Liver (tissue), 9 donors: ENCODE measurements around the gene BTG2. TPM values are rescaled to one million over a fixed set of nuclear protein-coding genes. Genes with fewer than 3 reads are reported as not detected.

Experiments
- DNase-seq: peaks from one replicate; pipeline ENCODE4 v3.0.0-alpha.2; 2017; ENCODE audit warnings: low spot score
- H3K27ac ChIP-seq, 2 donors: one replicate each; pipeline ENCODE4 v1.7.0; 2013; ENCODE audit warnings: inconsistent platforms in 2 of 2, low read length in 2 of 2, control low read depth in 1 of 2, low read depth in 1 of 2, mild to moderate bottlenecking in 1 of 2
- H3K27me3 ChIP-seq, 4 donors: one replicate each; pipeline versions ENCODE4 v1.6.1 to v1.7.0; 2013; ENCODE audit warnings: low read length in 3 of 4, inconsistent platforms in 1 of 4, mild to moderate bottlenecking in 1 of 4, moderate library complexity in 1 of 4; ENCODE audit not compliant: control insufficient read depth in 4 of 4, insufficient read depth in 4 of 4
- H3K36me3 ChIP-seq, 4 donors: one replicate each; pipeline versions ENCODE4 v1.6.1 to v1.7.0; 2013; ENCODE audit warnings: low read length in 3 of 4, mild to moderate bottlenecking in 3 of 4, low read depth in 1 of 4, moderate library complexity in 1 of 4; ENCODE audit not compliant: control insufficient read depth in 4 of 4, insufficient read depth in 3 of 4
- H3K4me1 ChIP-seq, 4 donors: one replicate each; pipeline versions ENCODE4 v1.6.1 to v1.7.0; 2013; ENCODE audit warnings: low read length in 3 of 4, mild to moderate bottlenecking in 3 of 4, moderate library complexity in 1 of 4; ENCODE audit not compliant: control insufficient read depth in 4 of 4, insufficient read depth in 4 of 4
- H3K4me3 ChIP-seq, 3 donors: one replicate each; pipeline versions ENCODE4 v1.6.1 to v1.7.0; 2013; ENCODE audit warnings: low read length in 3 of 3, control low read depth in 1 of 3, low read depth in 1 of 3, mild to moderate bottlenecking in 1 of 3
- H3K9ac ChIP-seq, 2 donors: one replicate each; pipeline ENCODE4 v1.7.0; 2013; ENCODE audit warnings: low read length in 2 of 2, mild to moderate bottlenecking in 2 of 2, moderate library complexity in 2 of 2, control low read depth in 1 of 2, low read depth in 1 of 2
- H3K9me3 ChIP-seq, 4 donors: one replicate each; pipeline versions ENCODE4 v1.6.1 to v1.7.0; 2013; ENCODE audit warnings: low read length in 3 of 4; ENCODE audit not compliant: control insufficient read depth in 4 of 4
- ATF3 ChIP-seq: IDR thresholded peaks from 2 replicates; pipeline ENCODE4 v1.6.1; 2016; ENCODE audit warnings: antibody characterized with exemption
- CTCF ChIP-seq: fragments of 150-350 bp; IDR thresholded peaks from 2 replicates; pipeline ENCODE4 v1.5.1; 2017; ENCODE audit warnings: improper control_type of control experiment, low read depth, low read length; ENCODE audit not compliant: missing input control
- EGR1 ChIP-seq, 2 donors: IDR thresholded peaks; 2 replicates each; pipeline ENCODE4 v1.6.1; 2016 to 2018; ENCODE audit warnings: antibody characterized with exemption in 2 of 2, low read depth in 2 of 2
- FOXA1 ChIP-seq: IDR thresholded peaks from 2 replicates; pipeline ENCODE4 v1.6.1; 2016; ENCODE audit warnings: antibody characterized with exemption
- GABPA ChIP-seq, 2 donors: IDR thresholded peaks in 1 of 2; conservative IDR thresholded peaks in 1 of 2; 2 replicates each; pipeline ENCODE4 v1.6.1; 2016; ENCODE audit warnings: antibody characterized with exemption in 2 of 2, mild to moderate bottlenecking in 1 of 2, moderate library complexity in 1 of 2
- HNF4G ChIP-seq: IDR thresholded peaks from 2 replicates; pipeline ENCODE4 v1.6.1; 2016; ENCODE audit warnings: antibody characterized with exemption
- MAX ChIP-seq: IDR thresholded peaks from 2 replicates; pipeline ENCODE4 v1.6.1; 2016; ENCODE audit warnings: antibody characterized with exemption
- NR2F2 ChIP-seq: IDR thresholded peaks from 2 replicates; pipeline ENCODE4 v1.6.1; 2016; ENCODE audit warnings: antibody characterized with exemption
- RAD21 ChIP-seq, 2 donors: IDR thresholded peaks; 2 replicates each; pipeline ENCODE4 v1.6.1; 2016; ENCODE audit warnings: antibody characterized with exemption in 2 of 2, mild to moderate bottlenecking in 2 of 2
- RXRA ChIP-seq, 2 donors: IDR thresholded peaks; 2 replicates each; pipeline ENCODE4 v1.6.1; 2017 to 2018; ENCODE audit warnings: antibody characterized with exemption in 2 of 2, mild to moderate bottlenecking in 1 of 2
- SP1 ChIP-seq: IDR thresholded peaks from 2 replicates; pipeline ENCODE4 v1.6.1; 2018; ENCODE audit warnings: antibody characterized with exemption, mild to moderate bottlenecking
- YY1 ChIP-seq: IDR thresholded peaks from 2 replicates; pipeline ENCODE4 v1.6.1; 2016; ENCODE audit warnings: antibody characterized with exemption, mild to moderate bottlenecking
- ZBTB33 ChIP-seq: IDR thresholded peaks from 2 replicates; pipeline ENCODE4 v1.6.1; 2016; ENCODE audit warnings: antibody characterized with exemption
- WGBS: extraction: QIAGEN DNeasy Blood & Tissue Kit; methylation state at CpG from one replicate; pipeline ENCODE4 v1.1.7; 2013; 5-methylcytosine and 5-hydroxymethylcytosine counted together
- polyA plus RNA-seq, 2 donors: library from polyadenylated mRNA; stranded (reverse) in 1 of 2; unstranded in 1 of 2; fragments of 200-250 nt in 1 of 2; fragments of >200 nt in 1 of 2; fragmentation: Nextera tagmentation in 1 of 2; extraction: Ambion mirVana in 1 of 2; gene quantifications; one replicate each; pipeline versions ENCODE4 v1.2.1 to v1.2.3, GENCODE V29; 2013 to 2015
- total RNA-seq, 2 donors: library from RNA; depleted of rRNA; stranded (reverse); fragments of >200 nt; gene quantifications; one replicate each; pipeline ENCODE4 v1.2.3, GENCODE V29; 2014
- donor health status: healthy.
- donor health status: healthy.
- donor health status: healthy.
- donor health status: healthy.
- donor health status: healthy.

BTG2 gene
- total and polyA plus RNA-seq, 4 donors = 3.8 to 52.5 (median 4.8) TPM

GRCh38 chr1:203287109-203287893 lies 18.0 kb upstream of the BTG2 start:
- WGBS = 63% methylated on average over 9 of the region's 9 CpGs
- Histone ChIP-seq H3K9me3 (no peaks in the 10 kb centered on the region), H3K27ac (peak overlapping the region; percentile 84 to 88), H3K4me1 (peaks cover 0 to 10% (median 5%) of the 10 kb centered on the region in 4 donors), H3K36me3 (no peaks in the 10 kb centered on the region), H3K4me3 (no peak overlapping the region), H3K9ac (peak overlapping the region in 1 of 2 donors; percentile 27), H3K27me3 (no peaks in the 10 kb centered on the region)
- no peak for DNase-seq
- peak; percentile 23 for TF ChIP-seq YY1
- peak in 1 of 2 donors; percentile 37 for TF ChIP-seq GABPA (IDR thresholded peaks at IDR 0.05 in 1 of 2, conservative IDR thresholded peaks at IDR 0.05 in 1 of 2)
- peak; percentile 53 for TF ChIP-seq SP1
- TF ChIP-seq MAX = peak; percentile 54
- TF ChIP-seq ATF3 = no peak
- peak; percentile 53 to 65 for TF ChIP-seq EGR1 (IDR thresholded peaks at IDR 0.05; ENCODE audit: low read depth in 2 of 2)
- TF ChIP-seq FOXA1 = no peak
- no peak for TF ChIP-seq ZBTB33
- peak in 1 of 2 donors; percentile 32 for TF ChIP-seq RXRA (IDR thresholded peaks at IDR 0.05)

GRCh38 chr1:203287898-203288297 lies 17.4 kb upstream of the BTG2 start:
- Histone ChIP-seq H3K27ac (peak overlapping the region; percentile 84 to 88), H3K27me3 (no peaks in the 10 kb centered on the region), H3K4me3 (no peak overlapping the region), H3K4me1 (peaks cover 0 to 10% (median 5%) of the 10 kb centered on the region in 4 donors), H3K36me3 (no peaks in the 10 kb centered on the region), H3K9me3 (no peaks in the 10 kb centered on the region), H3K9ac (peak overlapping the region in 1 of 2 donors; percentile 27)
- TF ChIP-seq NR2F2 (no peak), RXRA (IDR thresholded peaks at IDR 0.05) (no peak), YY1 (no peak), ATF3 (no peak), MAX (no peak), HNF4G (no peak), RAD21 (IDR thresholded peaks at IDR 0.05) (no peak), CTCF (no peak)
- WGBS = 75% methylated on average over 5 of the region's 5 CpGs
- DNase-seq = no peak
